A549 (cell line): ENCODE data around the gene TMEM151A. TPM values are rescaled to one million over a fixed set of nuclear protein-coding genes. Genes with fewer than 3 reads are reported as not detected.
"Not testable (repeated sequence)": the region's sequence is repeated elsewhere in the genome, so short reads cannot be mapped to it uniquely, and the experiment has no call there.

Experiments
- ATAC-seq, 2 experiments: fragments of 200-7000 bp in 1 of 2; fragments of >200 bp in 1 of 2; cut with Nextera tagmentation in 1 of 2; cut with Tn5 transposase in 1 of 2; 3 replicates each; pipeline versions ENCODE4 v1.8.0 to v1.9.1; 2018 to 2020; ENCODE audit warnings: mild to moderate bottlenecking in 1 of 2, moderate library complexity in 1 of 2
- CTCF ChIA-PET: fragments of 300-600 bp; sonication (Branson Sonifier 250); formaldehyde crosslinking; extraction: SDS; loops from one replicate; lab custom pipeline; 2021; ENCODE audit warnings: antibody characterized with exemption, inconsistent platforms; lab: Yijun Ruan, JAX
- POLR2A ChIA-PET: fragments of 350-600 bp; formaldehyde crosslinking; extraction: SDS; loops from one replicate; lab custom pipeline; 2021; ENCODE audit warnings: antibody characterized with exemption, inconsistent platforms; lab: Yijun Ruan, JAX
- DNase-seq, 2 experiments: peaks; one replicate each; pipeline versions ENCODE4 v3.0.0 to v3.0.0-alpha.2; 2011 to 2016; ENCODE audit warnings: low read depth in 1 of 2, low spot score in 1 of 2
- FAIRE-seq: peaks from 2 replicates; lab custom pipeline; 2011; peaks lifted over from hg19 to GRCh38; lab: Jason Lieb, UNC
- H3K27ac ChIP-seq, 2 experiments: fragments of >200 bp; sonication (Bioruptor Twin); formaldehyde crosslinking; 3 replicates each; pipeline ENCODE4 v1.5.1; 2016 to 2017
- H3K4me1 ChIP-seq: fragments of >200 bp; sonication (Bioruptor Twin); formaldehyde crosslinking; 3 replicates; pipeline ENCODE4 v1.6.1; 2016
- H3K4me2 ChIP-seq: fragments of >200 bp; sonication (Bioruptor Twin); formaldehyde crosslinking; 3 replicates; pipeline ENCODE4 v1.6.1; 2016
- H3K4me3 ChIP-seq: fragments of >200 bp; sonication (Bioruptor Twin); formaldehyde crosslinking; 3 replicates; pipeline ENCODE4 v1.5.1; 2016
- H3K9me3 ChIP-seq: fragments of >200 bp; sonication (Bioruptor Twin); formaldehyde crosslinking; 3 replicates; pipeline ENCODE4 v1.6.1; 2016
- CBX2 ChIP-seq: fragments of 200-600 bp; sonication (generic); IDR thresholded peaks from 2 replicates; pipeline ENCODE4 v1.6.1; 2016; ENCODE audit warnings: low read depth, mild to moderate bottlenecking, borderline replicate concordance
- EHF ChIP-seq: fragments of 250-450 bp; sonication (Bioruptor Pico); IDR thresholded peaks from 2 replicates; pipeline ENCODE4 v1.5.0; 2020; ENCODE audit warnings: mild to moderate bottlenecking
- FOSL2 ChIP-seq, 2 experiments: fragments of 450-650 bp in 1 of 2; fragments of >200 bp in 1 of 2; sonication (Bioruptor Twin) in 1 of 2; formaldehyde crosslinking; IDR thresholded peaks; 2 replicates each; pipeline versions ENCODE4 v1.5.0 to v1.6.1; 2016 to 2020; ENCODE audit warnings: mild to moderate bottlenecking in 1 of 2, moderate library complexity in 1 of 2
- FOXS1 ChIP-seq: fragments of 250-450 bp; sonication (Bioruptor Pico); IDR thresholded peaks from 2 replicates; pipeline ENCODE4 v1.5.0; 2020; ENCODE audit warnings: mild to moderate bottlenecking, moderate library complexity
- HEYL ChIP-seq: fragments of 250-450 bp; sonication (Bioruptor Pico); IDR thresholded peaks from 2 replicates; pipeline ENCODE4 v1.8.0; 2021; ENCODE audit warnings: mild to moderate bottlenecking, moderate library complexity
- HOXA7 ChIP-seq: fragments of 250-450 bp; sonication (Bioruptor Pico); IDR thresholded peaks from 2 replicates; pipeline ENCODE4 v1.5.0; 2020; ENCODE audit warnings: mild to moderate bottlenecking, moderate library complexity
- KDM5A ChIP-seq: fragments of 200-600 bp; sonication (generic); IDR thresholded peaks from 2 replicates; pipeline ENCODE4 v1.6.1; 2016; ENCODE audit warnings: antibody characterized with exemption, mild to moderate bottlenecking
- MAFK ChIP-seq: fragments of 450-650 bp; IDR thresholded peaks from 2 replicates; pipeline ENCODE4 v1.6.1; 2014; ENCODE audit not compliant: partially characterized antibody
- MAZ ChIP-seq: fragments of 150-350 bp; IDR thresholded peaks from 2 replicates; pipeline ENCODE4 v1.6.1; 2014; ENCODE audit warnings: antibody characterized with exemption, low read depth, low read length, borderline replicate concordance
- NPAS2 ChIP-seq: fragments of 250-450 bp; sonication (Bioruptor Pico); IDR thresholded peaks from 2 replicates; pipeline ENCODE4 v1.8.0; 2022; ENCODE audit warnings: mild to moderate bottlenecking, moderate library complexity, borderline replicate concordance
- POLR2AphosphoS2 ChIP-seq: conservative IDR thresholded peaks from 2 replicates; pipeline ENCODE4 v1.6.1; 2012; ENCODE audit warnings: low read length, improper control_type of control experiment, inconsistent platforms
- RARB ChIP-seq: fragments of 250-450 bp; sonication (Bioruptor Pico); IDR thresholded peaks from 2 replicates; pipeline ENCODE4 v1.8.0; 2021; ENCODE audit warnings: mild to moderate bottlenecking, moderate library complexity
- REST ChIP-seq: fragments of 200-600 bp; sonication (generic); IDR thresholded peaks from 2 replicates; pipeline ENCODE4 v1.6.1; 2016; ENCODE audit warnings: antibody characterized with exemption, mild to moderate bottlenecking, moderate library complexity
- RNF2 ChIP-seq: fragments of 200-600 bp; sonication (generic); IDR thresholded peaks from 2 replicates; pipeline ENCODE4 v1.6.1; 2016; ENCODE audit warnings: low read depth, mild to moderate bottlenecking, antibody characterized with exemption, moderate library complexity, borderline replicate concordance
- WGBS: methylation state at CpG from one replicate; pipeline ENCODE4 v1.1.6; 2017; ENCODE audit errors: missing lambda C conversion rate; 5-methylcytosine and 5-hydroxymethylcytosine counted together
- polyA plus RNA-seq, 4 experiments: library from polyadenylated mRNA; depleted of rRNA in 3 of 4; stranded (reverse); fragments of >200 nt; fragmentation: RNase III in 1 of 4; extraction: RNeasy Plus Mini Kit Qiagen cat#74134 plus additional on column Dnase treatment in 1 of 4; gene quantifications; 2 replicates in 3 of 4; 3 replicates in 1 of 4; pipeline ENCODE4 v1.2.3, GENCODE V29; 2011 to 2017

The TMEM151A gene
- polyA plus RNA-seq, 2 of the 4 experiments (the other 2 are of a cell fraction): 0.44 to 1.8 TPM

- no peak for FAIRE-seq
- no peak for DNase-seq
- POLR2A ChIA-PET: no interaction called here
These were observed 42.8 kb upstream of the TMEM151A start for GRCh38 chr11:66248903-66249302.

GRCh38 chr11:66251809-66252208, 39.9 kb upstream of the TMEM151A start:
- DNase-seq (no peak), FAIRE-seq (no peak)
- POLR2A ChIA-PET: no interaction called here
- H3K27ac ChIP-seq: no peak overlapping the region
- no peak overlapping the region for H3K4me2 ChIP-seq
- TF ChIP-seq POLR2AphosphoS2 (0 out of 2 replicates have a peak, but pooled peaks have one; percentile 53), HOXA7 (CRISPR knock-in tag) (no peak), RARB (no peak)
- TF ChIP-seq, all 56 proteins: peak for 1
- H3K9me3 ChIP-seq: no peaks in the 10 kb centered on the region
- no peak for ATAC-seq
- no peak overlapping the region for H3K4me3 ChIP-seq
- peaks cover 4% of the 10 kb centered on the region; the same call in 1 of the 3 replicates for H3K4me1 ChIP-seq
- 86% methylated on average over 7 of the region's 7 CpGs for WGBS
- CTCF ChIA-PET: interaction anchor here (0.8 to 1.9 kb wide), 6 partner anchors 29 to 367 kb away, joined by 3 to 9 read pairs (median 3); no protein-coding TSS in a partner anchor

More at GRCh38 chr11:66248903-66249302, 42.8 kb upstream of the TMEM151A start:
- Histone ChIP-seq H3K4me3 (no peak overlapping the region), H3K4me1 (no peaks in the 10 kb centered on the region), H3K9me3 (no peaks in the 10 kb centered on the region), H3K27ac (no peak overlapping the region), H3K4me2 (no peak overlapping the region)
- WGBS: 92% methylated on average over 6 of the region's 6 CpGs
- CTCF ChIA-PET: no interaction called here
- no peak for ATAC-seq
- no peak for TF ChIP-seq EHF (CRISPR knock-in tag)
- no peak for TF ChIP-seq CBX2
- TF ChIP-seq MAFK: peak; percentile 92
- TF ChIP-seq HEYL (CRISPR knock-in tag): no peak

- 96% methylated on average over 4 of the region's 6 CpGs for WGBS
- POLR2A ChIA-PET: not testable (repeated sequence)
These were observed 38.6 kb upstream of the TMEM151A start for GRCh38 chr11:66253081-66253480.

GRCh38 chr11:66258473-66258893, 33.2 kb upstream of the TMEM151A start:
- Histone ChIP-seq H3K27ac (peak overlapping the region; percentile 83 to 94), H3K9me3 (no peaks in the 10 kb centered on the region), H3K4me2 (peak overlapping the region; percentile 99), H3K4me3 (peak overlapping the region; percentile 88), H3K4me1 (peaks cover 12% of the 10 kb centered on the region)
- ATAC-seq (peak; percentile 7 to 30; a peak in 4 of 6 replicates), DNase-seq (no peak), FAIRE-seq (no peak)
- WGBS: 14% methylated on average over 17 of the region's 28 CpGs
- TF ChIP-seq FOXS1 (CRISPR knock-in tag): no peak
- TF ChIP-seq KDM5A: no peak
- no peak for TF ChIP-seq RNF2
- TF ChIP-seq FOSL2 (IDR thresholded peaks at IDR 0.05): no peak
- no peak for TF ChIP-seq FOSL2 (CRISPR knock-in tag; IDR thresholded peaks at IDR 0.05)
- TF ChIP-seq NPAS2 (CRISPR knock-in tag): no peak
- ChIA-PET CTCF (interaction anchor here (0.7 to 1.9 kb wide), 11 partner anchors 9 to 637 kb away, joined by 3 to 9 read pairs (median 4); no protein-coding TSS in a partner anchor), POLR2A (no interaction called here)

More at GRCh38 chr11:66253081-66253480, 38.6 kb upstream of the TMEM151A start:
- H3K4me2 ChIP-seq, DNase-seq, H3K9me3 ChIP-seq, H3K4me1 ChIP-seq, ATAC-seq, H3K4me3 ChIP-seq, H3K27ac ChIP-seq, FAIRE-seq: not testable (repeated sequence)
- CTCF ChIA-PET: interaction anchor here (0.8 to 2.3 kb wide), 6 partner anchors 12 to 369 kb away, joined by 3 to 9 read pairs (median 4); no protein-coding TSS in a partner anchor

- peak overlapping the region; percentile 88; the same call in 1 of the 3 replicates for H3K4me3 ChIP-seq
- WGBS: 92% methylated on average over 2 of the region's 2 CpGs
- peak overlapping the region; percentile 99 for H3K4me2 ChIP-seq
These were observed 32.5 kb upstream of the TMEM151A start for GRCh38 chr11:66259225-66259624.

More at GRCh38 chr11:66259225-66259624, 32.5 kb upstream of the TMEM151A start:
- ChIA-PET CTCF (interaction anchor here (0.7 to 1.9 kb wide), 7 partner anchors 8 to 192 kb away, joined by 3 to 9 read pairs (median 4); no protein-coding TSS in a partner anchor), POLR2A (no interaction called here)
- TF ChIP-seq MAZ: no peak
- no peak for TF ChIP-seq REST
- DNase-seq: no peak
- no peak for FAIRE-seq
- Histone ChIP-seq H3K27ac (no peak overlapping the region), H3K4me1 (peaks cover 12% of the 10 kb centered on the region), H3K9me3 (no peaks in the 10 kb centered on the region)
- no peak for ATAC-seq
